HG03432 (cell line): ENCODE data around the gene RBBP4.
"Not testable (repeated sequence)": the region's sequence is repeated elsewhere in the genome, so short reads cannot be mapped to it uniquely, and the experiment has no call there.

Experiments
- ATAC-seq: cut with Tn5 transposase; IDR thresholded peaks from one replicate; pipeline ENCODE4 v1.9.1; 2021; ENCODE audit warnings: mild to moderate bottlenecking, moderate library complexity; ENCODE audit not compliant: unreplicated experiment

The RBBP4 gene

DNA sequence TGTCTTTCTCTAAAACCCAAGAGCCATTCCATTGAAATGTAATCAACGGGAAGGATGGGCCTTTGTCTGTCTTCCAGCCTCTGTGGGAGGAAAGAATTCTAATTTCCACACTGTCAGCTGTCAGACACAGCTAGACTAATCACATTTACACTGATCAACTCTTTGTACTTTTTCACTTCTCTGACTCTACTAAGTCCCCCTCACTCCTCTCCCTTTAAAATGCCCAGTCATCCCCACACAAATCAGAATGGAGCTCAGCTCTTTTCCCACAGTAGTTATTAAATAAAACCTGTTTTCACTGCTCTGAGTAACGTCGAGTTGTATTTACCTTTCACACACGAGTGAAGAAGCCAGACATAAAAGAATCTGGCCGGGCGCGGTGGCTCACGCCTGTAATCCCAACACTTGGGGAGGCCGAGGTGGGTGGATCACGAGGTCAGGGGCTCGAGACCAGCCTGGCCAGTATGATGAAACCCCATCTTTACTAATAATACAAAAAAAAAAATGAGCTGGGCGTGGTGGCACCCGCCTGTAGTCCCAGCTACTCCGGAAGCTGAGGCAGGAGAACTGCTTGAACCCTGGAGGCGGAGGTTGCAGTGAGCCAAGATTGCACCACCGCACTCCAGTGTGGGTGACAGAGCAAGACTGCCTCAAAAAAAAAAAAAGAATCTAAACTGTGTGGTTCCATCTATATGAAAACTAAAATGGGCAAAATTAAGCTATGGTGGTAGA is 13.9 kb upstream of the RBBP4 start:
- no peak for ATAC-seq

GRCh38 chr1:32639489-32640075 is 11.4 kb upstream of the RBBP4 start:
- no peak for ATAC-seq

GRCh38 chr1:32642292-32642827 is 8.6 kb upstream of the RBBP4 start:
- not testable (repeated sequence) for ATAC-seq

DNA sequence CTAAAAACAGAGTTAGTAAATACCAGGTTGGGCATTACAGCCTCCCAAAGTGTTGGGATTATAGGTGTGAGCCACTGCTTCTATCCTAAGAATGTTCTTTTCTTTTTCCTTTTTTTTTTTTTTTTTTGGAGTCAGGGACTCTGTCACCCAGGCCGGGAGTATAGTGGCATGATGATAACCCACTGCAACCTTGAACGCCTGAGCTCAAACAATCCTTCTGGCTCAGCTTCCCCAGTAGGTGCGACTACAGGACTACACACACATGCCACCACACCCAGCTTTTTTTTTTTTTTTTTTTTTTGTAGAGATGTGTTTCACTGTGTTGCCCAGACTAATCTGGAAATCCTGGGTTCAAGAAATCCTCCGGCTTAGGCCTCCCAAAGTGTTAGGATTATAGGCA is 6.6 kb upstream of the RBBP4 start:
- ATAC-seq, result no peak

DNA sequence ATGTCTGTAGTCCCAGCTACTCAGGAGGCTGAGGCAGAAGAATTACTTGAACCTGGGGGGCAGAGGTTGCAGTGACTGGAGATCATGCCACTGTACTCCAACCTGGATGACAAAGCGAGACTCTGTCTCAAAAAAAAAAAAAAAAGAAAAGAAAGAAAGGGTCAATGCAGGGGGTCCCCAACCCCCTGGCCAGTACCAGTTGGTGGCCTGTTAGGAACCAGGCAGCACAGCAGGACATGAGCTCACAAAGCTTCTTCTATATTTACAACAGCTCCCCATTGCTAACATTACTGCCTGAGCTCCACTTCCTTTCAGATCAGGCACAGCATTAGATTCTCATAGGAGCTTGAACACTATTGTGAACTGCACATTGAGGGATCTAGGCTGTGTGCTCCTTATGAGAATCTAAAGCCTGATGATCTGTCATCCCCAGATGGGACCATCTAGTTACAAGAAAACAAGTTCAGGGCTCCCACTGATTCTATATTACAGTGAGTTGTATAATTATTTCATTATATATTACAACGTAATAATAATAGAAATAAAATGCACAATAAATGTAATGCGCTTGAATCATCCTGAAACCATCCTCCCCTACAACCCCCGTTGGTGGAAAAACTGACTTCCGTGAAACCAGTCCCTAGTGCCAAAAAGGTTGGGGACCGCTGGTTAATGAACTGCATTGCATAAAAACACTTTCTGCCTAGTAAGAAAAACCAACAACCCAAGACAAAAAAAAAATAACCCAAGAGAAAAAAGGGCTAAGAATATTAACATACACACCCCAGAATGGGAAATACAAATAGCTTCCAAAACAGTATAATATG is 3.5 kb upstream of the RBBP4 start:
- no peak for ATAC-seq

DNA sequence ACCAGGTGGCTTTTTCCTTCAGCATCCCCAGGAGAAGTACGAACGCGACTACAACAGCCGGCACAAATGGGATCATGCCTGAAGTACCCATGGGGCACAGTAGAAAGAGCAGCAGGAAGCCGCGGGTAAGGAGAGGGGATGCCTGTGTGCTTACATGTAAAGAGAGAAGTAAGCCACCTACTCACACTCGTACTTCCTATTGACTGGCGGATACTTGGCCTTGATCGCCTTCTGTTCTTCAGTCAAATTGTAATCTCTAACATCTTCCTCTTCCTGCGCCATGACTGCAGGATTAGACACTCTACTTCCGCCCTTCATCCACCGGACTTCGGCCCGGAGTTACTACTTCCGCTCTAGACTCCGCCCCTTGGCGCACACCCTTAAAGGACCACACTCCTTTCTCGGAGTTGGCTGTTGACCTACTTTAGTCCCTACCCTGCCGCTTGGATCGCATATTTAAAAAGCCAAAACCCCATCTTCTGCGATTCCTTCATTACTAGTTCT is 708 bp upstream of the RBBP4 start, which contains the start of gene ZBTB8OS:
Gene ZBTB8OS, minus strand, starts transcription at position 303 of the 504 bp plus-strand sequence. Its CDS starts 21 bp downstream, at position 282.
- ATAC-seq, result peak; percentile 63

DNA sequence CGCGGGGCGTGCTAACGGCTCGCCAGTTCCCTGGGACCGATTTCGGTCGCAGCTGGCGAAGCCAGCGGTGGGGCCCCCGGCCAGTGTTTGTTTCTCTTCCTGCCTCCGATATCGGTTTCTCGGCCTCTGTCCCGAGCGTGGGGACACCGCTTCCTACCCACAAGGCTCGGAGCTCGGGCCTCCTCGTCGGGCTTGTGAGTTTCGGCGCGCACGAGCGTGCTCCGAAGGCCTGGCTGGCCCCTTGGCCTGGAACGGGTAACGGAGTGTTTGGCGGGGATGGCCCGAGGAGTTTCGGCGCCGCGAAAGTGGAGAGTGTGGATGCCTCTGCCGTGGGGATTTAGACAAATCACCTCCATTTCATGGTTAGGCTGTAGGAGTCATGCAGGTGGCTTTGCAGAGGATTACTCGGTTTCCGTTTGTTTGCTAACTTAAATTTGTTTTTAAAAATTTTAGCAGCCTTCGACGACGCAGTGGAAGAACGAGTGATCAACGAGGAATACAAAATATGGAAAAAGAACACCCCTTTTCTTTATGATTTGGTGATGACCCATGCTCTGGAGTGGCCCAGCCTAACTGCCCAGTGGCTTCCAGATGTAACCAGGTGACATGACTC is 559 bp downstream of the RBBP4 start:
- no peak for ATAC-seq

DNA sequence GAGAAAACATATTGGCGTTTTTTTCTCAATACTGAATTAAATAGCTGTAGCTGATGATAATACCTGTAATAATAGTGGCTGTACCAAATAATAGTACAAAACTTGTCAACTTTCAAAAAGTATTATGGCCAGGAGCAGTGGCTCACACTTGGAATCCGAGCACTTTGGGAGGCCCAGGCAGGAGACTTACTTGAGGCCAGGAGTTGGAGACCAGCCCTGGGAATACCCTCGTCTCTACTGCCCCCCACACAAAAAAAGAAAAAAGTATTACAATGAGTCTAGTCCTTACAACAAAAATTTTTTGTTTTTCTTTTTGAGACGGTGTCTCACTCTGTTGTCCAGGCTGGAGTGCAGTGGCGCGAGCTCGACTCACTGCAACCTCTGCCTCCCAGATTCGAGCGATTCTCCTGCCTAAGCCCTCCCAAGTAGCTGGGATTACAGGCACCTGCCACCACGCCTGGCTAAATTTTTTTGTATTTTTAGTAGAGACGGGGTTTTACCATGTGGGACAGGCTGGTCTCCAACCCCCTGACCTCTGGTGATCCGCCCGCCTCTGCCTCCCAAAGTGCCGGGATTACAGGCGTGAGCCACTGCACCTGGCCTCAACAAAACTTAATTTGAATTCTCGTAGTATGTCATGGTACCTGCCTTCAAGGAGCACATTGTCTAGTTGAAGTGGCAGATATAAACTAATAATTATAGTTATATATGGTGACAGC is 1.4 kb downstream of the RBBP4 start:
- no peak for ATAC-seq

- ATAC-seq, result no peak
Observed at GRCh38 chr1:32659581-32659980, 8.6 kb downstream of the RBBP4 start.

DNA sequence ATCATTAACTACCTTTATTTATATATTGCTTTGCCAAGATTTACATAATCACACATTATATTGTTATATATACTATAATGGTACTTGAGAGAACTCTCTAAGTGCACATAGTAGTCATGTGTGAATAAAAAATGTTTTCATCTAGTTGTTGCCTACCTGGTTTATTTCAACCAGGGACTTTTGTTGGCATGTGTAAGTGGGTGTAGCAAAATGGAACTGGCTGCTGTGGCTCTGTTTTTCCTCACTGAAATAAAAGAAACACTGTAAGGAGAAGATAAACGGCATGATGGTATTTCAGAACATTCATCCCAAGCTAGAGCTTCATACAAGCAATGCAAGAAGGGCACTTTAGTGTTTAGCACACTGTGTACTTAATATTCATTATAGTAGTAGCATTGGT is 14.9 kb downstream of the RBBP4 start:
- ATAC-seq, result no peak

GRCh38 chr1:32666901-32667566 is 16.0 kb downstream of the RBBP4 start:
- ATAC-seq, result no peak

- not testable (repeated sequence) for ATAC-seq
Observed at GRCh38 chr1:32668716-32669115, 17.7 kb downstream of the RBBP4 start.

GRCh38 chr1:32676945-32677344 is 25.9 kb downstream of the RBBP4 start:
- ATAC-seq, result no peak

- ATAC-seq, result not testable (repeated sequence)
Observed at GRCh38 chr1:32679993-32680392, 29.0 kb downstream of the RBBP4 start.

DNA sequence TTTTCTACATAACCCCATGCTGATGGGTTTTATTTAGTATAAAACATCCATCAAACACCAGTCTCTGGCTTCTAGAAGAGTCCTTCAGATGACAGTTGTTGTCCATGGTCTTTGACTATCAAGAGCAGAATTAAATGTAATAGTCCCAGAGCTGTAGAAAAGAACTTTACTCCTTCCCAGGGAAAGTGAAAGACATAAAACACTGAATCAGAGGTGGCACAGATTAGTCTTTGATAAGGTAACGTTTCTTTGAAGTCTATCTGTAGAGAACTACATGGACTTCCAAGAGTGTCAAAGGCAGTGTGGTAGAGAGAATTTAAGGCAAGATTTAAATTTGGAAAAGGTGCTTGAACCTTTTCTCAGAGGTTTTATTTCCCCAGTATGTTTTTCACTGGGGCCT is 29.6 kb downstream of the RBBP4 start:
- no peak for ATAC-seq

DNA sequence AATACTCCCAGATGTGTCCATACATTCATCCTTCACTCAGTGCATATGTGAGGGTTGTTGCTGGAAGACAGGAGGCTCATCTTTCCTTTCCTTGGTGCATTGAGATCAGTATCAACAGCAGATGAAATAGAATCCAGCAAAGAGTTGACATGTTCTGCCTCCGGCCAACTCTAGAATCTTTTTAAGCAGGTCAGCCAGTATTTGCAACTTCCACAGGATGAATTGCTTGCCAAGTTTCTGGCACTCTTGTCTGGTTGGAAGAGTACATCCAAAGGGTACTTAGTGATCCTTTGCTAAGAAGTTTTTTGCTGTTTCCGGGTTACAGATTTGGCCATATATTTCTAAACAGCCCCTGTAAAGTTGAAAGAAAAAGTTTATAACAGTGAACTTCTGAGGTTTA is 30.5 kb downstream of the RBBP4 start:
- ATAC-seq, result no peak

- no peak for ATAC-seq
Observed at GRCh38 chr1:32681999-32682398, 31.0 kb downstream of the RBBP4 start.

- no peak for ATAC-seq
Observed at GRCh38 chr1:32683397-32683796, 32.4 kb downstream of the RBBP4 start.

- no peak for ATAC-seq
Observed at GRCh38 chr1:32684167-32684811, 33.3 kb downstream of the RBBP4 start.
